A673 (cell line): ENCODE measurements around the gene RCVRN. TPM values are rescaled to one million over a fixed set of nuclear protein-coding genes. Genes with fewer than 3 reads are reported as not detected.

Experiments used
- Bru-seq: library from RNA; stranded (reverse); fragments of 400-500 nt; gene quantifications from one replicate; lab custom pipeline; 2021; lab: Mats Ljungman, UMichigan
- BruChase-seq, 2 experiments: library from RNA; stranded (reverse); fragments of 400-500 nt; gene quantifications; one replicate each; lab custom pipeline; 2021; lab: Mats Ljungman, UMichigan
- BruUV-seq: library from RNA; stranded (reverse); fragments of 400-500 nt; replicated peaks from 2 replicates; lab custom pipeline; 2021; lab: Mats Ljungman, UMichigan
- CTCF ChIA-PET: fragments of 300-600 bp; sonication (Branson Sonifier 250); formaldehyde crosslinking; loops from one replicate; lab custom pipeline; 2022; ENCODE audit warnings: antibody characterized with exemption; lab: Charles Lee
- POLR2A ChIA-PET: fragments of 300-600 bp; sonication (Branson Sonifier 250); formaldehyde crosslinking; loops from one replicate; lab custom pipeline; 2022; ENCODE audit warnings: antibody characterized with exemption; ENCODE audit not compliant: low non-redundant PET; lab: Charles Lee
- DNase-seq: peaks from one replicate; pipeline ENCODE4 v3.0.0-alpha.2; 2015; ENCODE audit warnings: low spot score
- H3K27ac ChIP-seq: fragments of 200-600 bp; sonication (generic); 2 replicates; pipeline ENCODE4 v1.5.1; 2016; ENCODE audit warnings: mixed run types, low read depth, mild to moderate bottlenecking, mixed read lengths, antibody characterized with exemption, low read length; ENCODE audit not compliant: poor library complexity, severe bottlenecking
- H3K27me3 ChIP-seq: fragments of 200-600 bp; sonication (generic); replicated peaks from 2 replicates; pipeline ENCODE4 v1.6.1; 2017; ENCODE audit warnings: mixed run types, low read depth, mild to moderate bottlenecking, mixed read lengths, antibody characterized with exemption, low read length; ENCODE audit not compliant: insufficient read depth, poor library complexity
- H3K36me3 ChIP-seq: fragments of 200-600 bp; sonication (generic); 2 replicates; pipeline ENCODE4 v1.6.1; 2016; ENCODE audit warnings: mixed run types, mild to moderate bottlenecking, mixed read lengths, antibody characterized with exemption, low read length; ENCODE audit not compliant: insufficient read depth, poor library complexity, severe bottlenecking
- H3K4me1 ChIP-seq: fragments of 200-600 bp; sonication (generic); 2 replicates; pipeline ENCODE4 v1.6.1; 2017; ENCODE audit warnings: mixed run types, mild to moderate bottlenecking, mixed read lengths, antibody characterized with exemption, low read length; ENCODE audit not compliant: insufficient read depth, poor library complexity, severe bottlenecking
- H3K4me3 ChIP-seq: fragments of 200-600 bp; sonication (generic); 2 replicates; pipeline ENCODE4 v1.5.1; 2016; ENCODE audit warnings: low read depth, mixed run types, mild to moderate bottlenecking, mixed read lengths, low read length; ENCODE audit not compliant: poor library complexity, severe bottlenecking
- H3K9me3 ChIP-seq: fragments of 200-600 bp; sonication (generic); 2 replicates; pipeline ENCODE4 v1.6.1; 2016; ENCODE audit warnings: mixed run types, low read depth, mild to moderate bottlenecking, mixed read lengths, antibody characterized with exemption, low read length; ENCODE audit not compliant: poor library complexity, severe bottlenecking
- CTCF ChIP-seq: fragments of 300-800, 200-600 bp; sonication (generic); conservative IDR thresholded peaks from 2 replicates; pipeline ENCODE4 v1.5.1; 2017; ENCODE audit warnings: low read depth, mild to moderate bottlenecking, antibody characterized with exemption, low read length, moderate library complexity, mixed read lengths
- EZH2 ChIP-seq: fragments of 200-600 bp; sonication (generic); IDR thresholded peaks from 2 replicates; pipeline ENCODE4 v1.6.1; 2017; ENCODE audit warnings: borderline replicate concordance, low read depth, mild to moderate bottlenecking, mixed read lengths, antibody characterized with exemption, low read length; ENCODE audit not compliant: poor library complexity, severe bottlenecking
- intact Hi-C: fragments of 100-400 bp; cut with micrococcal nuclease; formaldehyde crosslinking; loops from one replicate; pipeline ENCODE4 v1.10.0; 2022; ENCODE audit not compliant: unreplicated experiment
- long read RNA-seq: library from polyadenylated mRNA; stranded (forward); transcript quantifications from one replicate; pipeline ENCODE4 v2.0.0, GENCODE V29; 2022
- total RNA-seq: library from RNA; stranded (reverse); gene quantifications from 2 replicates; pipeline ENCODE4 v1.2.3, GENCODE V29; 2021

Gene RCVRN
- total RNA-seq (not detected in 2 replicates), Bru-seq, nascent RNA (not detected), BruChase-seq, experiment 1, labeled RNA remaining after a 2-hour chase (not detected), BruChase-seq, experiment 2, labeled RNA remaining after a 6-hour chase (not detected)
- long read RNA-seq: 0 reads

DNA sequence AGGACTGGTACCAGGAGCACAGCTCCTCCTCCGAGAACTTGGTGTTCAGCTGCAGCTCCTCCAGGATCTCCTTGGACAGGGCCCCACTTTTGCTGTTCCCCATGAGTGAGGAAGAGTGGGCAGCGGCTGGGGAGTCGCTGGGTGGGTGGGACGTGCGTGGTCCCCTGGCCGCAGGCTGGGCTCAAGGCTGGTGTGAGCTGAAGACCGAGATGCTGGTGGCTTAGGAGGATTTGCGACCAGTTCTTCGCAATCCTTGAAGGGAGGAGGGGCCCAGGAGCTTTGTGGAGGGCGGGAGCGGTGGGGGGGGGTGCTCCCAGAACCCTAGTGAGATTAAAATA is at the start of gene RCVRN:
Gene RCVRN (minus strand): TSS at position 194 of the 338 bp plus-strand sequence. CDS start 91 bp downstream, at position 103.
- CTCF ChIA-PET: no interaction called here
- H3K27ac ChIP-seq: no peak within 1 kb of the TSS
- H3K9me3 ChIP-seq: no peaks in the 10 kb centered on the region
- DNase-seq: no peak
- H3K4me1 ChIP-seq: no peaks in the 10 kb centered on the region
- no peaks in the 10 kb centered on the region for H3K36me3 ChIP-seq
- H3K4me3 ChIP-seq: no peak within 1 kb of the TSS
- POLR2A ChIA-PET: no interaction called here
- peaks cover 46% of the 10 kb centered on the region for H3K27me3 ChIP-seq
- BruUV-seq: no TSS peak
- TF ChIP-seq CTCF: no peak
- TF ChIP-seq EZH2: no peak
- intact Hi-C loops: no loop called here

DNA sequence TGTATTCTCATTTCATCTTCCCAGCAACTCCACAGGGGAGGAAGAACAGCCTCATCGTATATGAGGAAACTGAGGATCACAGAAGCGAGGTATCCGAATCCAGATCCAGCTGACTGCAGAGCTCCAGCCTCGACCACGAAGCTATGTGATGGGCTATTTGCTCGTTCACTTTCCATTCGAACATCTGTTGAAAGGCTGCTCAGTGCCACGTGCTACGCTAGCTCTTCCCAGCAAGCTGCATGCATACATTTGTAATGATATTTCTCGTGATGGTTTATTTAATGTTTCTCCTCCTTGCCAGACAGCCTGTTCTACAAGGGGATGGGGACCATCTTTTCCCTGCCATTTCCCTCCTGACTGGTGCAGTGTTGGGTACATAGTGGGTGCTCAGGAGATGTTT is 48.4 kb upstream of the RCVRN start:
- POLR2A ChIA-PET: no interaction called here
- BruUV-seq: no TSS peak

DNA sequence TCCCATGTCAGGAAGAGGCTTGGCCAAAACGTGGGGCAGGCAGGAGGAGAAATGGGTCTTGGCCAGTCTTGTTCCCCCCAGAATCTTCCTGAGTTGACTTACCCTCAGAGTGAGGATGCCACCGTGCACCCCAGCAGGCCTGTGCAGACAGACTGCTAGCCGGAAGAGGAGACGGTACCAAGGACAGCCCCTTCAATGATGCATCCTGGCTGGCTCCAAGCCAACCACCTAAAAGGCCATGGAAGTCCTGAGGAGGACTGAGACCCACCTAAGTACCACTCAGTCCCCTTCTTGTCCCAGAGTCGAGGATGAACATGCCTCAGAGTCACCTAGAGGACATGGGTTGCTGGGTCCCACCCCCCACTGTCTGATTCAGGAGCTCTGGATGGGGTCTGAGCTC is 46.7 kb upstream of the RCVRN start:
- ChIA-PET POLR2A (no interaction called here), CTCF (no interaction called here)
- no peak for DNase-seq
- BruUV-seq: no TSS peak
- Histone ChIP-seq H3K4me3 (no peak overlapping the region), H3K9me3 (no peaks in the 10 kb centered on the region), H3K27me3 (no peaks in the 10 kb centered on the region), H3K4me1 (no peaks in the 10 kb centered on the region), H3K36me3 (no peaks in the 10 kb centered on the region), H3K27ac (no peak overlapping the region)
- TF ChIP-seq CTCF (no peak), EZH2 (no peak)
- intact Hi-C loops: no loop called here

More for the DNA sequence above, 48.4 kb upstream of the RCVRN start:
- no peak for DNase-seq
- CTCF ChIA-PET: no interaction called here
- Histone ChIP-seq H3K4me1 (no peaks in the 10 kb centered on the region), H3K27ac (no peak overlapping the region), H3K4me3 (no peak overlapping the region), H3K27me3 (no peaks in the 10 kb centered on the region), H3K36me3 (no peaks in the 10 kb centered on the region), H3K9me3 (no peaks in the 10 kb centered on the region)
- TF ChIP-seq EZH2 (no peak), CTCF (no peak)
- intact Hi-C loops: no loop called here
